Liver (tissue), 3 donors: Measurements from ENCODE around the gene ARHGEF12.

ENCODE experiments used
- EGR1 ChIP-seq, 2 donors: IDR thresholded peaks; 2 replicates each; pipeline ENCODE4 v1.6.1; 2016 to 2018; ENCODE audit warnings: antibody characterized with exemption in 2 of 2, low read depth in 2 of 2
- FOXA1 ChIP-seq: IDR thresholded peaks from 2 replicates; pipeline ENCODE4 v1.6.1; 2016; ENCODE audit warnings: antibody characterized with exemption
- GABPA ChIP-seq, 2 donors: IDR thresholded peaks in 1 of 2; conservative IDR thresholded peaks in 1 of 2; 2 replicates each; pipeline ENCODE4 v1.6.1; 2016; ENCODE audit warnings: antibody characterized with exemption in 2 of 2, mild to moderate bottlenecking in 1 of 2, moderate library complexity in 1 of 2
- HNF4G ChIP-seq: IDR thresholded peaks from 2 replicates; pipeline ENCODE4 v1.6.1; 2016; ENCODE audit warnings: antibody characterized with exemption
- JUND ChIP-seq, 2 donors: IDR thresholded peaks; 2 replicates each; pipeline ENCODE4 v1.6.1; 2016; ENCODE audit warnings: antibody characterized with exemption in 2 of 2
- RAD21 ChIP-seq, 2 donors: IDR thresholded peaks; 2 replicates each; pipeline ENCODE4 v1.6.1; 2016; ENCODE audit warnings: antibody characterized with exemption in 2 of 2, mild to moderate bottlenecking in 2 of 2
- REST ChIP-seq: IDR thresholded peaks from 2 replicates; pipeline ENCODE4 v1.6.1; 2016; ENCODE audit warnings: antibody characterized with exemption, mild to moderate bottlenecking
- RXRA ChIP-seq, 2 donors: IDR thresholded peaks; 2 replicates each; pipeline ENCODE4 v1.6.1; 2017 to 2018; ENCODE audit warnings: antibody characterized with exemption in 2 of 2, mild to moderate bottlenecking in 1 of 2
- TAF1 ChIP-seq: conservative IDR thresholded peaks from 2 replicates; pipeline ENCODE4 v1.6.1; 2016; ENCODE audit warnings: antibody characterized with exemption, mild to moderate bottlenecking
- YY1 ChIP-seq: IDR thresholded peaks from 2 replicates; pipeline ENCODE4 v1.6.1; 2016; ENCODE audit warnings: antibody characterized with exemption, mild to moderate bottlenecking
- ZBTB33 ChIP-seq: IDR thresholded peaks from 2 replicates; pipeline ENCODE4 v1.6.1; 2016; ENCODE audit warnings: antibody characterized with exemption
- TF ChIP-seq, protein P1 (sequence below): fragments of 150-350 bp; IDR thresholded peaks from 2 replicates; pipeline ENCODE4 v1.5.1; 2017; ENCODE audit warnings: improper control_type of control experiment, low read depth, low read length; ENCODE audit not compliant: missing input control
- TF ChIP-seq, protein P2 (sequence below): IDR thresholded peaks from 2 replicates; pipeline ENCODE4 v1.6.1; 2016; ENCODE audit warnings: antibody characterized with exemption
- donor health status: healthy.
- donor health status: healthy.

GRCh38 chr11:120305286-120305685 is 30.9 kb upstream of the ARHGEF12 start:
- TF ChIP-seq YY1 (no peak), TAF1 (no peak), ZBTB33 (no peak), RAD21 (IDR thresholded peaks at IDR 0.05) (no peak), HNF4G (no peak), JUND (IDR thresholded peaks at IDR 0.05) (no peak), REST (no peak), RXRA (IDR thresholded peaks at IDR 0.05) (no peak), GABPA (IDR thresholded peaks at IDR 0.05 in 1 of 2, conservative IDR thresholded peaks at IDR 0.05 in 1 of 2) (no peak), FOXA1 (no peak), EGR1 (IDR thresholded peaks at IDR 0.05; ENCODE audit: low read depth in 2 of 2) (no peak)
- TF ChIP-seq, protein P1, sequence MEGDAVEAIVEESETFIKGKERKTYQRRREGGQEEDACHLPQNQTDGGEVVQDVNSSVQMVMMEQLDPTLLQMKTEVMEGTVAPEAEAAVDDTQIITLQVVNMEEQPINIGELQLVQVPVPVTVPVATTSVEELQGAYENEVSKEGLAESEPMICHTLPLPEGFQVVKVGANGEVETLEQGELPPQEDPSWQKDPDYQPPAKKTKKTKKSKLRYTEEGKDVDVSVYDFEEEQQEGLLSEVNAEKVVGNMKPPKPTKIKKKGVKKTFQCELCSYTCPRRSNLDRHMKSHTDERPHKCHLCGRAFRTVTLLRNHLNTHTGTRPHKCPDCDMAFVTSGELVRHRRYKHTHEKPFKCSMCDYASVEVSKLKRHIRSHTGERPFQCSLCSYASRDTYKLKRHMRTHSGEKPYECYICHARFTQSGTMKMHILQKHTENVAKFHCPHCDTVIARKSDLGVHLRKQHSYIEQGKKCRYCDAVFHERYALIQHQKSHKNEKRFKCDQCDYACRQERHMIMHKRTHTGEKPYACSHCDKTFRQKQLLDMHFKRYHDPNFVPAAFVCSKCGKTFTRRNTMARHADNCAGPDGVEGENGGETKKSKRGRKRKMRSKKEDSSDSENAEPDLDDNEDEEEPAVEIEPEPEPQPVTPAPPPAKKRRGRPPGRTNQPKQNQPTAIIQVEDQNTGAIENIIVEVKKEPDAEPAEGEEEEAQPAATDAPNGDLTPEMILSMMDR = no peak
- TF ChIP-seq, protein P2, sequence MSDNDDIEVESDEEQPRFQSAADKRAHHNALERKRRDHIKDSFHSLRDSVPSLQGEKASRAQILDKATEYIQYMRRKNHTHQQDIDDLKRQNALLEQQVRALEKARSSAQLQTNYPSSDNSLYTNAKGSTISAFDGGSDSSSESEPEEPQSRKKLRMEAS = no peak
